Measurements from ENCODE around the gene BBLN.

BBLN gene

GRCh38 chr9:128121924-128122808, 37.9 kb upstream of the BBLN start:
- TF ChIP-seq, protein P1, sequence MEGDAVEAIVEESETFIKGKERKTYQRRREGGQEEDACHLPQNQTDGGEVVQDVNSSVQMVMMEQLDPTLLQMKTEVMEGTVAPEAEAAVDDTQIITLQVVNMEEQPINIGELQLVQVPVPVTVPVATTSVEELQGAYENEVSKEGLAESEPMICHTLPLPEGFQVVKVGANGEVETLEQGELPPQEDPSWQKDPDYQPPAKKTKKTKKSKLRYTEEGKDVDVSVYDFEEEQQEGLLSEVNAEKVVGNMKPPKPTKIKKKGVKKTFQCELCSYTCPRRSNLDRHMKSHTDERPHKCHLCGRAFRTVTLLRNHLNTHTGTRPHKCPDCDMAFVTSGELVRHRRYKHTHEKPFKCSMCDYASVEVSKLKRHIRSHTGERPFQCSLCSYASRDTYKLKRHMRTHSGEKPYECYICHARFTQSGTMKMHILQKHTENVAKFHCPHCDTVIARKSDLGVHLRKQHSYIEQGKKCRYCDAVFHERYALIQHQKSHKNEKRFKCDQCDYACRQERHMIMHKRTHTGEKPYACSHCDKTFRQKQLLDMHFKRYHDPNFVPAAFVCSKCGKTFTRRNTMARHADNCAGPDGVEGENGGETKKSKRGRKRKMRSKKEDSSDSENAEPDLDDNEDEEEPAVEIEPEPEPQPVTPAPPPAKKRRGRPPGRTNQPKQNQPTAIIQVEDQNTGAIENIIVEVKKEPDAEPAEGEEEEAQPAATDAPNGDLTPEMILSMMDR (IDR thresholded peaks at IDR 0.05; ENCODE audit: extremely low read depth, missing control alignments) = no peak
- DNase-seq (ENCODE audit: low spot score) = no peak

GRCh38 chr9:128122809-128123175, 37.3 kb upstream of the BBLN start:
- DNase-seq (ENCODE audit: low spot score) = no peak
- TF ChIP-seq, protein P1 (IDR thresholded peaks at IDR 0.05; ENCODE audit: extremely low read depth, missing control alignments) = no peak

DNA sequence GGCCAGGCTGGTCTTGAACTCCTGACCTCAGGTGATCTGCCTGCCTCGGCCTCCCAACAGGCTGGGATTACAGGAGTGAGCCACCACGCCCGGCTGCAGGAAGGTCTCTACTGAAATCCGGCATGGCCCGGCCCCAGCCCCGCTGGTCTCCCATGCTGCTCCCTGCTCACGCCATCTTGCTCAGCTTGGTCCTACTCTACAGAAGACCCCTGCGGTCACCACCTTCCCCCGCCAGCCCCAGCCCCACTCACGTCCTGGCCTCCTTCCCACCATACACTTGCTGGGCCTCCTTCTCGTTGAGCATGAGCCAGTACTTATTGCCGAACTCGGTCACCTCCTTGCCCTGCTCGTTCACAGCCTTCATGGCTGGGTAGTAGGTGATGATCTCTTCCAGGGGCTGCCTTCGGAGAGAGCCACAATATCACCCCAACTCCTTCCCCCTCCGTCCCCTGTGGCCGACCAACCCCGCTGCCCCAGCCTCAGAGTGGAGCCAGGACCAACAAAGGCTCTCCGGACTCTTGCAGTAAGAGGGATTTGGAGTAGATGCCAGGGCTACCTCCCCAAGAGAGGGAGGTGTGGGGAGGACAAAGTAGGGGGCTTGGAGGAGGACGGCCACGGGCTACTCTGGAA, 36.5 kb upstream of the BBLN start:
- no peak for DNase-seq (ENCODE audit: low spot score)
- TF ChIP-seq, protein P1 (IDR thresholded peaks at IDR 0.05; ENCODE audit: extremely low read depth, missing control alignments) = no peak

GRCh38 chr9:128124451-128124850, 35.6 kb upstream of the BBLN start:
- no peak for DNase-seq (ENCODE audit: low spot score)
- TF ChIP-seq, protein P1 (IDR thresholded peaks at IDR 0.05; ENCODE audit: extremely low read depth, missing control alignments) = no peak

DNA sequence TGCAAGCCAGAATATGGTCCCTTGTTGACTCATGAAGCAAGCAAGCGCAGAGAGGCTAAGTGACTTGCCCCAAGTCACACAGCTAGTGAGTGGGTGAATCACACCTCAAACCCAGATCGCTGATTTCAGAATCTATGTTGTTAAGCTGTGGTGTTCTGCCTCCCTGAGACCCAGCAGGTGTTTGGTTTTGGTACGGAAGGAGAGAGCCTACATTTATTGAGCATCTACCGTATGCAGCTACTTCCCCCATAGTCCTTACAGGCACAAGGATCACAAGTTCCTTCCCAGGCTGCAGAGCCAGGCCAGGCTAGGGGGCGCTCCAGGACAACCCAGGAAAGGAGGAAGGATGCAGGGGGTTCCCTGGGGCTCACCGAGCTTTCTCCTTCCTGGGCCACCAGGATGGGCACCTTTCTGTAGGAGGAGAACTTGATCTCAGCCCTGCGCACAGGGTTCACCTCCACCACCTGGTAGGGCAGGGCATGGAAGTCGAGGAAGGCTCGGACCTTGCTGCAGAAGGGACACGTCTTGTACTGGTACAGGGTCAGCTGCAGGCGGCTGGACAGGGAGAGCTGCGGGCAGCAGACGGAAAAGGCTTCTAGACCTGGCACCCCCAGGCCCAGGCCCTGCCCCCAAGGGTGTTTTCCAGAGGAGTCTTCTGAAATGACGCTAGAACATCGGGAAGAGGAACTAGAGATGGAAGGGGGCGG, 35.0 kb upstream of the BBLN start:
- TF ChIP-seq, protein P1 (IDR thresholded peaks at IDR 0.05; ENCODE audit: extremely low read depth, missing control alignments) = peak; percentile 56
- DNase-seq (ENCODE audit: low spot score) = no peak

DNA sequence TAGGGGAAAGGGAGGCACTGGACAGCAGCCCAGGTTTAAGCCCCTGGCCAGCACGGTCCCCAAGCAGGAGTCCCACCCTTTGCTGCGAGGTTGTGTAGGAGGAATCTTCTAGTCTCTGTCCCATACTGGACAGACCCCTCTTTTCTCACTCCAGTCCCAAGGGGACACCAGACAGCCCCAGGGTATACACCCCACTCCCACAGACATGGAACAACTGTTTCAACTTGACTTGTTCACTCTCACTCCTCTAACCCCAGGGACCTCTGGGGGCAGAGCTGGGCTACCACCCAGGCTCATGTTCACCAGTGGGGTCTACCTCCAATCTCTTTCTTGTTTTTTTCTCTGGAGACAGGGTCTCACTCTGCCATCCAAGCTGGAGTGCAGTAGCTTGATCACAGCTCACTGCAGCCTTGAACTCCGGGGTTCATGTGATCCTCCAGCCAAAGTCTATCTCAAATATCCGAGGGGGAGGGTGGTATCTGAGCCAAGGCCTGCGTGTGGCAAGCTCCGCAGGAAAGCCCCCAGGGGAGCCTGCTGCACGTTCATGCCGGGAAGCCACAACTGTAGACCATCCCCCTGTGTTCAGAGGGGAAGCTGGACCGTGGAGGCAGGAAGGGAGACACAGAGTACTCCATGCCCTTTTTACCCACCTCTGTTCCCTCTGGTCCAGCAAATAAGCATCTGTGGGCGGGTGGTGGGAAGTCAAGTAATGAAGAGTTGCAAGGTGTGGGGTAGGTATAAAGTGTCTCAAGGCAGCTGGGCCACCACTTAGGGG, 34.3 kb upstream of the BBLN start:
- no peak for DNase-seq (ENCODE audit: low spot score)
- TF ChIP-seq, protein P1 (IDR thresholded peaks at IDR 0.05; ENCODE audit: extremely low read depth, missing control alignments) = no peak
